ELR (cell line): Measurements from ENCODE around the gene MEAK7.

Experiments used
- DNase-seq: peaks from one replicate; pipeline ENCODE4 v3.0.0-alpha.2; 2015; ENCODE audit warnings: low read depth

The MEAK7 gene

GRCh38 chr16:84465154-84465553 lies 39.3 kb downstream of the MEAK7 start:
- DNase-seq, result no peak

- DNase-seq, result no peak
Observed at GRCh38 chr16:84464116-84464515, 40.3 kb downstream of the MEAK7 start.

- DNase-seq, result no peak
Observed at GRCh38 chr16:84463221-84463620, 41.2 kb downstream of the MEAK7 start.

GRCh38 chr16:84462296-84463210 lies 41.9 kb downstream of the MEAK7 start:
- no peak for DNase-seq

- DNase-seq, result no peak
Observed at GRCh38 chr16:84461413-84462295, 42.8 kb downstream of the MEAK7 start.

GRCh38 chr16:84461029-84461412 lies 43.4 kb downstream of the MEAK7 start:
- DNase-seq, result no peak

- DNase-seq, result no peak
Observed at GRCh38 chr16:84460406-84461028, 43.9 kb downstream of the MEAK7 start.

- no peak for DNase-seq
Observed at GRCh38 chr16:84459941-84460405, 44.5 kb downstream of the MEAK7 start.

- DNase-seq, result no peak
Observed at GRCh38 chr16:84459533-84459894, 44.9 kb downstream of the MEAK7 start.

GRCh38 chr16:84458606-84459532 lies 45.6 kb downstream of the MEAK7 start:
- DNase-seq, result no peak

GRCh38 chr16:84455031-84455430 lies 49.4 kb downstream of the MEAK7 start:
- DNase-seq, result no peak
